Measurements from ENCODE around the gene PLXNA4.

Gene PLXNA4

DNA sequence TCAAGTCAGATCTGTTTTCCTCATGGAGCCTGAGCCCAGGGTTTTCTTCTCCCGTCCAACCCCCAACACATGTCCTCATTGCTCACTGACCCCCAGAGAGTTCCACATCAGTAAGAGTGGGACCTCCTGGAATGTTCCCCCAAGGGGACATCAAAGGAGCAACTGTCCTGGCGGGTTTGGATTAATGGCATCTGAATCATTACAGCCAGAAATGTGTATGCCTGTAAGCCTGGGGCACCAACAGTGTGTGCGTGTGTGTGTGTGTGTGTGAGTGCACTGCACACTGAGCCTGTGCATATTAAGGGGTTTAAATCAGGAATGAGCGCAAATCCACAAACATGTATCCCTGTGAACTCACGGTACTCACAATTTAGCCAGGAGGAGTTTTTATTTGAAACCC is 222.3 kb downstream of the PLXNA4 start:
- no peaks in the 10 kb centered on the region for H3K9me3 ChIP-seq (ENCODE audit: low read length)
- H3K27ac ChIP-seq (ENCODE audit: low read depth, low read length) = no peak overlapping the region
- no peak overlapping the region for H3K4me3 ChIP-seq (ENCODE audit: low read depth in 1 of 2, low read length in 2 of 2)
- H3K4me1 ChIP-seq (ENCODE audit: insufficient read depth, low read length) = no peaks in the 10 kb centered on the region
- no peak overlapping the region for H3K9ac ChIP-seq (ENCODE audit: low read length)
- no peaks in the 10 kb centered on the region for H3K27me3 ChIP-seq (ENCODE audit: control insufficient read depth in 1 of 2, insufficient read depth in 2 of 2, low read length in 2 of 2)
- H3K36me3 ChIP-seq (ENCODE audit: insufficient read depth, low read length) = no peaks in the 10 kb centered on the region

DNA sequence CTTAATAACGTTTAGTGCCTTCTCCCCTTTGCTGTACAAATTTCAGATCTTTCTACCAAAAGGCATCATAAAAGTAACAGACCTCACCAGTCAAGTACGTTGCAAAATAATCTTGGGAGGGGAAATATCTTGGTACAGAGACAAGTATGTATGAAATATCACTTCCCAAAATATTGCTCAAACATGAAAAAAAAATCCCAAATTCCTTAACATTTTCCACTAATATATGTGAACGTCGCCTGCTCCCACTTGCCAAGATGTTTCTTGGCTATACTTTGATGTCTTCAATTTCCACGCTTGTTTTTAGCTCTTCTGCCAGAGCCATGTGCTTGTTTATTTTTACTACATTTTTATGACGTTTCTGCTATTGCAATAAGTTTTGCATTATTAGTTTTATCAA is 223.5 kb downstream of the PLXNA4 start:
- Histone ChIP-seq H3K9ac (ENCODE audit: low read length) (no peak overlapping the region), H3K9me3 (ENCODE audit: low read length) (no peaks in the 10 kb centered on the region), H3K27me3 (ENCODE audit: control insufficient read depth in 1 of 2, insufficient read depth in 2 of 2, low read length in 2 of 2) (no peaks in the 10 kb centered on the region), H3K4me1 (ENCODE audit: insufficient read depth, low read length) (no peaks in the 10 kb centered on the region), H3K4me3 (ENCODE audit: low read depth in 1 of 2, low read length in 2 of 2) (no peak overlapping the region), H3K27ac (ENCODE audit: low read depth, low read length) (no peak overlapping the region), H3K36me3 (ENCODE audit: insufficient read depth, low read length) (no peaks in the 10 kb centered on the region)

DNA sequence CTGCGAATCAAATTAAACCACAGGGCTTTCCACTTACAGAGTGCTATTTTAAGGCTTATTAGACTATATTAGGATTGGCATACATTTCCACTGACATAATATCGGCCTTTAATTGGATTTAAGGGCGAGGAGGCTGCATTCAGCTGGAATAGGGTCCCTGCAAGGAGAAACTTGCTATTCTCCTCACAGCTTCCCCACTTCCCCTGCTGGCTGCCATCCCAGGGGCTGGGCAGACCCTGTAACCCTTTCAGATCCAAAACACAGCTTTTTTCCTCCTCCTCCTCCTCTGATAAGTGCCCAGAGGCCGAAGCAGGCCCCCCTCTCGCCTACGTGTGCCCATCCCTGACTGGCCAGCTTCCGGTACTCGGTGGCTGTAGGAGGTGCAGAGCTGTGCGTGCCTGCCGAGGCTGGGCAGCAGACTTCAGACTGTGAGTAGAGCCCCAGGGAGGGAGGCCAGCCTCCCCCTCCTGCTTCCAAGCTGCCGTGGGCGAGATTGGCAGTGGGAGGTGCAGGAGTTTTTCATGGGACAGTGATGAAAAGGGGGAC is 224.2 kb downstream of the PLXNA4 start:
- H3K4me1 ChIP-seq (ENCODE audit: insufficient read depth, low read length) = no peaks in the 10 kb centered on the region
- no peaks in the 10 kb centered on the region for H3K9me3 ChIP-seq (ENCODE audit: low read length)
- no peak overlapping the region for H3K9ac ChIP-seq (ENCODE audit: low read length)
- no peaks in the 10 kb centered on the region for H3K36me3 ChIP-seq (ENCODE audit: insufficient read depth, low read length)
- no peak overlapping the region for H3K4me3 ChIP-seq (ENCODE audit: low read depth in 1 of 2, low read length in 2 of 2)
- no peaks in the 10 kb centered on the region for H3K27me3 ChIP-seq (ENCODE audit: control insufficient read depth in 1 of 2, insufficient read depth in 2 of 2, low read length in 2 of 2)
- no peak overlapping the region for H3K27ac ChIP-seq (ENCODE audit: low read depth, low read length)

DNA sequence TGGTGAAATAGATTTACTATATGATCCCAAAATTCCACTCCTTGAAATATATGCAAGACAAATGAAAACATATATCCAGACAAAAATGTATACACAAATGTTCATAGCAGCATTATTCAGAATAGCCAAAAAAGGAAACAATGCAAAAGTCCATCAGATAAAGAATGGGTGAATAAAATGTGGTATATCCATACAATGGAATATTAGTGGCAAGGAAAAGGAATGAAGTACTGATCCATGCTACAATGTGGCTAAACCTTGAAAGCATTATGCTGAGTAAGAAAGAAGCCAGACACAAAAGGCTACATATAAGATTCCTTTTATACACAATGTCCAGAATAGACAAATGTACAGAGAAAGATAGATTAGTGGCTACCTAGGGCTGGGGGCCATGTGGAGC is 225.5 kb downstream of the PLXNA4 start:
- no peaks in the 10 kb centered on the region for H3K9me3 ChIP-seq (ENCODE audit: low read length)
- no peaks in the 10 kb centered on the region for H3K4me1 ChIP-seq (ENCODE audit: insufficient read depth, low read length)
- H3K27ac ChIP-seq (ENCODE audit: low read depth, low read length) = no peak overlapping the region
- H3K4me3 ChIP-seq (ENCODE audit: low read depth in 1 of 2, low read length in 2 of 2) = no peak overlapping the region
- no peaks in the 10 kb centered on the region for H3K27me3 ChIP-seq (ENCODE audit: control insufficient read depth in 1 of 2, insufficient read depth in 2 of 2, low read length in 2 of 2)
- H3K36me3 ChIP-seq (ENCODE audit: insufficient read depth, low read length) = no peaks in the 10 kb centered on the region
- H3K9ac ChIP-seq (ENCODE audit: low read length) = no peak overlapping the region

DNA sequence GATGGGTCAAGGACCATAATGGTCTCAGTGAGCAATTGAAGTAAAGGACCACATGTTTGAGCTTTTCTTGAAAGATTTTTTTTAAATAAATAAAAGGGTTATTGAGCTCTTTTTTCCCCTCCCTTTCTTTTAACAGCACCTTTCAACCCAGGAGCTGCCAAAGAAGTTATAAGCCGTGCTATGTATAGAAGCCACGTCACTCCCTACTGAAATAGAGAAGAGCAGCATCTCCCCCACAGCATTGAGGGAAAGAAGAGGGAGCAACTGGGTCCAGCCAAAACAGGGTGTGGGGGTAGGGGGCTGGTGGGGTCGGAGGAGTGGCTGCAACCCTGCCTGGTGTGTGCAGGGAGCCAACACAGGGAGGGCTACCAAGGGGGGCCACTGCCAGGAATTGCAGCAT is 227.2 kb downstream of the PLXNA4 start:
- Histone ChIP-seq H3K4me3 (ENCODE audit: low read depth in 1 of 2, low read length in 2 of 2) (no peak overlapping the region), H3K4me1 (ENCODE audit: insufficient read depth, low read length) (no peaks in the 10 kb centered on the region), H3K36me3 (ENCODE audit: insufficient read depth, low read length) (no peaks in the 10 kb centered on the region), H3K27me3 (ENCODE audit: control insufficient read depth in 1 of 2, insufficient read depth in 2 of 2, low read length in 2 of 2) (no peaks in the 10 kb centered on the region), H3K9me3 (ENCODE audit: low read length) (no peaks in the 10 kb centered on the region), H3K9ac (ENCODE audit: low read length) (no peak overlapping the region), H3K27ac (ENCODE audit: low read depth, low read length) (no peak overlapping the region)

DNA sequence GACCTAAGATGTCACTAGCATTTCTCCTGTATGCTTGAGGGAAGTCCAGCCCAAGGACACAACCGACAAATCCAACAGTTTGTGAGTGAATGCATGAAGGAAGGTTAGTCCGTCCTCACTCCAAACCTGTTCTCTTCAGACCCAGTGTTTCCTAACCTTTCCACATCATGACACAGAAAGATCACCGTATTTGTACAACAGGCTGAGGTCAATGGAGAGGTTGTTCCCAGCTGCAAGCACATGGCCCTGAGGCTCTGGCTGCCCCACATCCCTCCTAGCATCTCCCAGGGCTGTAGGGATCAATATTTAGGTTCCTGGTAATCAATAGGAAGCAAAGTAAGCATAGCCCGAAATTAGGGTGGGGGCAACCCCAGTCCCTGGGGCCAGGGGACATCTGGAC is 227.9 kb downstream of the PLXNA4 start:
- H3K9ac ChIP-seq (ENCODE audit: low read length) = no peak overlapping the region
- H3K27me3 ChIP-seq (ENCODE audit: control insufficient read depth in 1 of 2, insufficient read depth in 2 of 2, low read length in 2 of 2) = no peaks in the 10 kb centered on the region
- no peaks in the 10 kb centered on the region for H3K9me3 ChIP-seq (ENCODE audit: low read length)
- H3K27ac ChIP-seq (ENCODE audit: low read depth, low read length) = no peak overlapping the region
- H3K36me3 ChIP-seq (ENCODE audit: insufficient read depth, low read length) = no peaks in the 10 kb centered on the region
- no peak overlapping the region for H3K4me3 ChIP-seq (ENCODE audit: low read depth in 1 of 2, low read length in 2 of 2)
- no peaks in the 10 kb centered on the region for H3K4me1 ChIP-seq (ENCODE audit: insufficient read depth, low read length)

DNA sequence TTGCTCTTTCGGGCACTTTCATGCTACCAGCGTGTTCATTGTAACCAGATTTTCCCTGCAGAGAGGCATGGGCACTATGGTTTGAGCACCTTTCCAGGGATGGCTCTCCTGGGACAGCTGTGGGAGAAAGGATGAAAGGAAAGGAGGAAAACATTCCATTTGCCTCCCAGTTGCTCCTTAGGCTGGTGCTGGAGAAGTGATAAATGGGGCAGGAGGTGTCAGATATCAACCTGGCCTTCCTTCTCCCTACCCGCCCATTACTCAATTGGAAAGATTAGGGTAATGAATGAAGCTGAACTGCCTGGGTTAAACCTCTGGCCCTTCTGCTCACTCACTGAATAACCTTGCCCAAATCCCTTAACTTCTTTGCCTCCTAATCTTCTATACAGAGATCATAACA is 228.4 kb downstream of the PLXNA4 start:
- no peak overlapping the region for H3K4me3 ChIP-seq (ENCODE audit: low read depth in 1 of 2, low read length in 2 of 2)
- no peaks in the 10 kb centered on the region for H3K27me3 ChIP-seq (ENCODE audit: control insufficient read depth in 1 of 2, insufficient read depth in 2 of 2, low read length in 2 of 2)
- H3K4me1 ChIP-seq (ENCODE audit: insufficient read depth, low read length) = no peaks in the 10 kb centered on the region
- no peak overlapping the region for H3K27ac ChIP-seq (ENCODE audit: low read depth, low read length)
- no peak overlapping the region for H3K9ac ChIP-seq (ENCODE audit: low read length)
- no peaks in the 10 kb centered on the region for H3K36me3 ChIP-seq (ENCODE audit: insufficient read depth, low read length)
- H3K9me3 ChIP-seq (ENCODE audit: low read length) = no peaks in the 10 kb centered on the region

DNA sequence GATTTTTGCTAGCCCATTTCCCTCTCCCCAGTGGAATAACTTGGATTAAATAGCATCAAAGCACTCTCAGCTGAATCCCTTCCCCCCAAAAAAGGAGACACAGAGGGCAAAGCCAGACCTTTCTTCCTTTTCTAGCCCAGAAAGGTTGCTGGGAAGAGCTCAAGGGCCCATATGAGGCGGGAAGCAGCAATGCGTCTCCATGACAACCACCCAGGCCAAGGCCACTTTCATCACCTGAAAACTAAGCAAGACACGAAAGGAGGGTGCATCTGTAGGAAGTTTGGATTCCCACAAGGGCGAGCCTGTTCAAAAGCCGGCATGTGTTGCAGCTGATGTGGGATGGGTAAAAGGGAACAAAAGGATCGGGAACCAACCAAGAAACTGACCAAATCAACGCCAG is 229.1 kb downstream of the PLXNA4 start:
- no peak overlapping the region for H3K4me3 ChIP-seq (ENCODE audit: low read depth in 1 of 2, low read length in 2 of 2)
- H3K27me3 ChIP-seq (ENCODE audit: control insufficient read depth in 1 of 2, insufficient read depth in 2 of 2, low read length in 2 of 2) = no peaks in the 10 kb centered on the region
- H3K27ac ChIP-seq (ENCODE audit: low read depth, low read length) = no peak overlapping the region
- no peaks in the 10 kb centered on the region for H3K9me3 ChIP-seq (ENCODE audit: low read length)
- H3K36me3 ChIP-seq (ENCODE audit: insufficient read depth, low read length) = no peaks in the 10 kb centered on the region
- H3K9ac ChIP-seq (ENCODE audit: low read length) = no peak overlapping the region
- no peaks in the 10 kb centered on the region for H3K4me1 ChIP-seq (ENCODE audit: insufficient read depth, low read length)

DNA sequence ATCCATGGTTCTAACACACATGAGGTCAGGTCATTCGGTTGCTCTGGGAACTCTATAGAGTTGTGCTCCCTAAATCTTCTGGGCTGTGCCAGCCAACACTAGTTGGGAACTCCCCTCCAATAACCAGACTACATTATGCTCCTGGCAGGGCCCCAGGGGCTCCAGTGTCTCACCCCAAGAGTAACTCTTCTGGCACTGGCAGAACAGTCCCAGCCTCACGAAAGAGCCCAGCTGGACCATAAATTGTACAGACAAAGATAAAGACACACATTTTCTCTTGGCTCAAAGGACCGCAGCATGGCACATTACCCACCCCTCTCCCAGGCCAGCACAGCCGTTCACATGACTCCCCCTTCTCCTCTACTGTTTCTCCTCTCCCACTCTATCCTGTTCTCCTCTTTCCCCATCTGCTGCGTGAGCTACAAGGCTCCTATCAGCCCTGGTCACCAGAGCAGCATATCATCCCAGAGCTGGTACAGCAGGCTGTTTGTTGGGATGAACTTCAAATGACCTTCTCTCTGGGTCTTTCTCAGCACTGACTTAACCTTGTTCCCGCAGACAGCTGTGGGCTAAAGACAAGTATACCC is 230.6 kb downstream of the PLXNA4 start:
- H3K4me3 ChIP-seq (ENCODE audit: low read depth in 1 of 2, low read length in 2 of 2) = no peak overlapping the region
- H3K36me3 ChIP-seq (ENCODE audit: insufficient read depth, low read length) = no peaks in the 10 kb centered on the region
- H3K9ac ChIP-seq (ENCODE audit: low read length) = no peak overlapping the region
- H3K27me3 ChIP-seq (ENCODE audit: control insufficient read depth in 1 of 2, insufficient read depth in 2 of 2, low read length in 2 of 2) = no peaks in the 10 kb centered on the region
- H3K9me3 ChIP-seq (ENCODE audit: low read length) = no peaks in the 10 kb centered on the region
- H3K27ac ChIP-seq (ENCODE audit: low read depth, low read length) = no peak overlapping the region
- no peaks in the 10 kb centered on the region for H3K4me1 ChIP-seq (ENCODE audit: insufficient read depth, low read length)

DNA sequence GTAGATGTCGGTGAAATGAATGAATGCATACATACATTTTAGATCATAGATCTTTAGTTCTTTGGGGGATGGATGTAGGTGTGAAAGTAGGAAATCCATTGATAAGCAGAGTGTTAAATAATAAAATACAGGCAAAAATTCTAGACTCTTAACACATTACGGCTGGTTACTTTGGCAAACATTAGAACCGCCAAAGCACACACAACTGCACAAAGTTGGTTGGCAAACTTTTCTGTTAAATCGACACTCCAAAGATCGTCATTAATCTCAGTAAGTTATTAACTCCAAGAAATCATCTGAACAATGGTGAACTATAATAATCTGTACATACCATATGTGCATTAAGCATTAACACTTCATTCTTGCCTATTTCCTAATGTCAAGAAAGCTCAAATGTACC is 231.2 kb downstream of the PLXNA4 start:
- H3K9me3 ChIP-seq (ENCODE audit: low read length) = no peaks in the 10 kb centered on the region
- no peak overlapping the region for H3K27ac ChIP-seq (ENCODE audit: low read depth, low read length)
- H3K27me3 ChIP-seq (ENCODE audit: control insufficient read depth in 1 of 2, insufficient read depth in 2 of 2, low read length in 2 of 2) = no peaks in the 10 kb centered on the region
- no peaks in the 10 kb centered on the region for H3K4me1 ChIP-seq (ENCODE audit: insufficient read depth, low read length)
- no peak overlapping the region for H3K9ac ChIP-seq (ENCODE audit: low read length)
- H3K4me3 ChIP-seq (ENCODE audit: low read depth in 1 of 2, low read length in 2 of 2) = no peak overlapping the region
- no peaks in the 10 kb centered on the region for H3K36me3 ChIP-seq (ENCODE audit: insufficient read depth, low read length)

DNA sequence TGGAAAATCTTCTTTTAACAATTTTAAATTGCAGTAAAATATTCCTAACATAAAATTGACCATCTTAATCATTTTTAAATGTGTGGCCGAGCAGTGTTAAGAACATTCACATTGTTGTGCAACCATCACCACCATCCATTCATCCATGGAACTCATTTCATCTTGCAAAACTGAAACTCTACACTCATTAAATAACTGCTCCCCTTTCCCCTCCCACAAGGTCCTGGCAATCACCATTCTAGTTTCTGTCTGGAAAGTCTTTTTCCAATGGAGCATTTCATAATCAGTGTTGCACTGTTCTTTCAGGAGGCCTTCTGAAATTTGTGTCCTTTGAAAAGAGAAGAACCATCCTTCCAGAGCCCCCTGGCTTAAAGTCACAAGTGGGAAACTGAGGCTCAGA is 233.1 kb downstream of the PLXNA4 start:
- H3K9me3 ChIP-seq (ENCODE audit: low read length) = no peaks in the 10 kb centered on the region
- H3K4me1 ChIP-seq (ENCODE audit: insufficient read depth, low read length) = no peaks in the 10 kb centered on the region
- H3K4me3 ChIP-seq (ENCODE audit: low read depth in 1 of 2, low read length in 2 of 2) = no peak overlapping the region
- H3K27me3 ChIP-seq (ENCODE audit: control insufficient read depth in 1 of 2, insufficient read depth in 2 of 2, low read length in 2 of 2) = no peaks in the 10 kb centered on the region
- H3K27ac ChIP-seq (ENCODE audit: low read depth, low read length) = no peak overlapping the region
- H3K36me3 ChIP-seq (ENCODE audit: insufficient read depth, low read length) = no peaks in the 10 kb centered on the region
- no peak overlapping the region for H3K9ac ChIP-seq (ENCODE audit: low read length)

DNA sequence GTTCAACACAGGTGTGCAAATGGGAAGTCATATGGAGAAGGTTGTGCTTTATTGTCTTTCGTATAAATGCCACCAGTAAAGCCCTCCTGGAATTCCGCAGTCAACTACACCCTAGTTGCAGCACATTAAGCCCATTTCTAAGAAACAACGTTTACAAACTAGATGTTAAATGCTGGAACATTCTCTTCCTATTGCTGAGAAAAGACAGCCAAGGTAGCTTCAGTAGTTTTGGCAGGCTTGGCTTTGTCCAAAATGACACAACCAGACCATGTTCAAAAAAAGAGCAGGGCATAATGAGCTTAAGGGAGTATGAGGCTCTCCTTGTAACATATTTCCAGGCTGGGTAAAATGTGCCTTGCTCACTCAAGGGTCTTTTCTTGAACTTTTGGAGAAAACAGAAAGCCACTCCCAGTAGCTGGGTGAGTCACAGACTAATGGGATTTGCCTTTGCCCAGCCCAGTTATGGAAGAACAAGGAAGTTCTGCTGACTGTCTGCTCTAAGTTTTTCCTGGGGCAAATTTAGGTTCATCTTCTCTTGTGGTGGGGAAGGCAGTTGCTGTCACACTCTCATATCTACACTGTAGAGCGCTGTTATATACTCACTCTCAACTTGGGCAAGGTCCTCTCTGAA is 238.7 kb downstream of the PLXNA4 start:
- no peak overlapping the region for H3K9ac ChIP-seq (ENCODE audit: low read length)
- H3K27ac ChIP-seq (ENCODE audit: low read depth, low read length) = no peak overlapping the region

More for the DNA sequence above, 238.7 kb downstream of the PLXNA4 start:
- Histone ChIP-seq H3K4me1 (ENCODE audit: insufficient read depth, low read length) (peaks cover 10% of the 10 kb centered on the region), H3K9me3 (ENCODE audit: low read length) (no peaks in the 10 kb centered on the region), H3K36me3 (ENCODE audit: insufficient read depth, low read length) (no peaks in the 10 kb centered on the region), H3K4me3 (ENCODE audit: low read depth in 1 of 2, low read length in 2 of 2) (no peak overlapping the region), H3K27me3 (ENCODE audit: control insufficient read depth in 1 of 2, insufficient read depth in 2 of 2, low read length in 2 of 2) (peaks cover 0 to 7% of the 10 kb centered on the region in 2 donors)

Data from muscle layer of colon (tissue), 2 donors.